Trophoblast cell (in vitro differentiated cells and primary cell): Measurements from ENCODE around the gene CHI3L1.

ENCODE experiments used
- DNase-seq, 2 donors: peaks; one replicate each; pipeline ENCODE4 v3.0.0-alpha.2; 2016
- H2AFZ ChIP-seq: 2 replicates; pipeline ENCODE4 v1.6.1; 2013; ENCODE audit warnings: low read length, moderate library complexity, mild to moderate bottlenecking; ENCODE audit not compliant: insufficient read depth, poor library complexity
- H2AK5ac ChIP-seq: 2 replicates; pipeline ENCODE4 v1.6.1; 2013; ENCODE audit warnings: mild to moderate bottlenecking, low read length
- H2BK120ac ChIP-seq: 2 replicates; pipeline ENCODE4 v1.6.1; 2013; ENCODE audit warnings: low read length, mild to moderate bottlenecking, moderate library complexity; ENCODE audit not compliant: insufficient read depth, poor library complexity
- H2BK12ac ChIP-seq: 2 replicates; pipeline ENCODE4 v1.6.1; 2013; ENCODE audit warnings: mild to moderate bottlenecking, low read length, moderate library complexity
- H2BK5ac ChIP-seq: 2 replicates; pipeline ENCODE4 v1.6.1; 2013; ENCODE audit warnings: low read length, low read depth, moderate library complexity, mild to moderate bottlenecking; ENCODE audit not compliant: poor library complexity
- H3K14ac ChIP-seq: 2 replicates; pipeline ENCODE4 v1.6.1; 2013; ENCODE audit warnings: mild to moderate bottlenecking, low read length
- H3K18ac ChIP-seq: 2 replicates; pipeline ENCODE4 v1.6.1; 2013; ENCODE audit warnings: mild to moderate bottlenecking, low read length
- H3K23ac ChIP-seq: 2 replicates; pipeline ENCODE4 v1.6.1; 2013; ENCODE audit warnings: low read length
- H3K27ac ChIP-seq: 2 replicates; pipeline ENCODE4 v1.5.1; 2013; ENCODE audit warnings: low read depth, mild to moderate bottlenecking, inconsistent platforms, low read length, moderate library complexity
- H3K27me3 ChIP-seq: 2 replicates; pipeline ENCODE4 v1.6.1; 2013; ENCODE audit warnings: inconsistent platforms, mild to moderate bottlenecking, low read length, moderate library complexity; ENCODE audit not compliant: insufficient read depth
- H3K36me3 ChIP-seq, 2 experiments: 1 replicate in 1 of 2; 2 replicates in 1 of 2; pipeline ENCODE4 v1.6.1; 2013; ENCODE audit warnings: low read length in 2 of 2, mild to moderate bottlenecking in 2 of 2, moderate library complexity in 1 of 2; ENCODE audit not compliant: insufficient read depth in 2 of 2, control insufficient read depth in 1 of 2
- H3K4ac ChIP-seq: 2 replicates; pipeline ENCODE4 v1.6.1; 2013; ENCODE audit warnings: low read depth, mild to moderate bottlenecking, low read length, moderate library complexity
- H3K4me1 ChIP-seq, 2 experiments: 1 replicate in 1 of 2; 2 replicates in 1 of 2; pipeline ENCODE4 v1.6.1; 2013; ENCODE audit warnings: low read length in 2 of 2, mild to moderate bottlenecking in 2 of 2, moderate library complexity in 1 of 2; ENCODE audit not compliant: insufficient read depth in 2 of 2, control insufficient read depth in 1 of 2
- H3K4me2 ChIP-seq: 2 replicates; pipeline ENCODE4 v1.6.1; 2013; ENCODE audit warnings: inconsistent platforms, mild to moderate bottlenecking, low read length, moderate library complexity
- H3K4me3 ChIP-seq: 2 replicates; pipeline ENCODE4 v1.5.1; 2013; ENCODE audit warnings: mild to moderate bottlenecking, low read depth, low read length, inconsistent platforms
- H3K79me1 ChIP-seq: one replicate; pipeline ENCODE4 v1.6.1; 2013; ENCODE audit warnings: low read length
- H3K79me2 ChIP-seq: 2 replicates; pipeline ENCODE4 v1.6.1; 2013; ENCODE audit warnings: low read length, mild to moderate bottlenecking; ENCODE audit not compliant: control insufficient read depth, insufficient read depth, poor library complexity
- H3K9ac ChIP-seq: 2 replicates; pipeline ENCODE4 v1.6.1; 2013; ENCODE audit warnings: mild to moderate bottlenecking, low read length
- H3K9me3 ChIP-seq: 2 replicates; pipeline ENCODE4 v1.6.1; 2013; ENCODE audit warnings: low read depth, mild to moderate bottlenecking, control low read depth, inconsistent platforms, low read length; ENCODE audit not compliant: insufficient read depth
- H4K12ac ChIP-seq: 2 replicates; pipeline ENCODE4 v1.6.1; 2013; ENCODE audit warnings: low read depth, mild to moderate bottlenecking, low read length, moderate library complexity
- H4K8ac ChIP-seq: 2 replicates; pipeline ENCODE4 v1.6.1; 2013; ENCODE audit warnings: low read depth, mild to moderate bottlenecking, low read length, moderate library complexity
- H4K91ac ChIP-seq: one replicate; pipeline ENCODE4 v1.6.1; 2013; ENCODE audit warnings: low read depth, mild to moderate bottlenecking, low read length, moderate library complexity
- WGBS: extraction: QIAGEN DNeasy Blood & Tissue Kit; methylation state at CpG from one replicate; pipeline ENCODE4 v1.1.7; 2013; ENCODE audit warnings: missing lambda C conversion rate; ENCODE audit not compliant: insufficient read length, insufficient coverage; ENCODE audit errors: extremely low coverage; 5-methylcytosine and 5-hydroxymethylcytosine counted together

The CHI3L1 gene

GRCh38 chr1:203148127-203148526 is 38.4 kb downstream of the CHI3L1 start:
- no peak overlapping the region for H2BK120ac ChIP-seq
- no peaks in the 10 kb centered on the region for H3K36me3 ChIP-seq
- no peak overlapping the region for H3K4ac ChIP-seq
- H3K4me1 ChIP-seq: peaks cover 23% of the 10 kb centered on the region in 2 experiments
- no peaks in the 10 kb centered on the region for H3K79me2 ChIP-seq
- no peak overlapping the region for H3K9ac ChIP-seq
- no peak overlapping the region for H3K18ac ChIP-seq
- no peak overlapping the region for H4K8ac ChIP-seq
- no peak overlapping the region for H2AK5ac ChIP-seq
- peaks cover 5% of the 10 kb centered on the region for H3K79me1 ChIP-seq
- H3K23ac ChIP-seq: no peak overlapping the region
- no peak overlapping the region for H2BK5ac ChIP-seq
- no peak overlapping the region for H3K4me3 ChIP-seq
- no CpG with 5 or more reads among the region's 5 CpGs for WGBS
- no peak overlapping the region for H4K12ac ChIP-seq
- peak in 1 of 2 donors; percentile 21 for DNase-seq
- H3K27ac ChIP-seq: no peak overlapping the region
- H2BK12ac ChIP-seq: no peak overlapping the region
- H3K14ac ChIP-seq: no peak overlapping the region
- H2AFZ ChIP-seq: no peak overlapping the region
- H3K27me3 ChIP-seq: no peaks in the 10 kb centered on the region
- no peak overlapping the region for H4K91ac ChIP-seq
- H3K9me3 ChIP-seq: no peaks in the 10 kb centered on the region
- no peak overlapping the region for H3K4me2 ChIP-seq

GRCh38 chr1:203147376-203147775 is 39.1 kb downstream of the CHI3L1 start:
- H3K4ac ChIP-seq: no peak overlapping the region
- H2BK12ac ChIP-seq: no peak overlapping the region
- no peak overlapping the region for H3K4me3 ChIP-seq
- no peak overlapping the region for H3K27ac ChIP-seq
- H3K18ac ChIP-seq: no peak overlapping the region
- no peak overlapping the region for H3K23ac ChIP-seq
- DNase-seq: no peak
- no peak overlapping the region for H2AFZ ChIP-seq
- H2AK5ac ChIP-seq: no peak overlapping the region
- peaks cover 2% of the 10 kb centered on the region for H3K9me3 ChIP-seq
- H3K14ac ChIP-seq: no peak overlapping the region
- no peak overlapping the region for H3K9ac ChIP-seq
- H3K4me2 ChIP-seq: no peak overlapping the region
- H3K27me3 ChIP-seq: no peaks in the 10 kb centered on the region
- H3K79me2 ChIP-seq: no peaks in the 10 kb centered on the region
- no peak overlapping the region for H4K91ac ChIP-seq
- no peak overlapping the region for H4K12ac ChIP-seq
- WGBS: no CpG with 5 or more reads among the region's 5 CpGs
- no peak overlapping the region for H2BK5ac ChIP-seq
- no peak overlapping the region for H2BK120ac ChIP-seq
- peaks cover 16% of the 10 kb centered on the region in 2 experiments for H3K4me1 ChIP-seq
- no peaks in the 10 kb centered on the region for H3K36me3 ChIP-seq
- H3K79me1 ChIP-seq: peaks cover 3% of the 10 kb centered on the region
- no peak overlapping the region for H4K8ac ChIP-seq

GRCh38 chr1:203146537-203146936 is 40.0 kb downstream of the CHI3L1 start:
- DNase-seq: no peak
- no peak overlapping the region for H2BK120ac ChIP-seq
- H2AK5ac ChIP-seq: no peak overlapping the region
- H3K14ac ChIP-seq: no peak overlapping the region
- no peak overlapping the region for H2BK5ac ChIP-seq
- no peak overlapping the region for H3K4me2 ChIP-seq
- H3K9me3 ChIP-seq: peaks cover 2% of the 10 kb centered on the region
- H3K4me1 ChIP-seq: peaks cover 9% of the 10 kb centered on the region in 2 experiments
- H3K27me3 ChIP-seq: no peaks in the 10 kb centered on the region
- no peak overlapping the region for H2BK12ac ChIP-seq
- no peak overlapping the region for H3K4ac ChIP-seq
- no peak overlapping the region for H3K23ac ChIP-seq
- no peak overlapping the region for H2AFZ ChIP-seq
- H3K79me1 ChIP-seq: no peaks in the 10 kb centered on the region
- H3K4me3 ChIP-seq: no peak overlapping the region
- H4K8ac ChIP-seq: no peak overlapping the region
- no peak overlapping the region for H3K27ac ChIP-seq
- H3K79me2 ChIP-seq: no peaks in the 10 kb centered on the region
- WGBS: no CpG with 5 or more reads among the region's 7 CpGs
- no peaks in the 10 kb centered on the region for H3K36me3 ChIP-seq
- H4K91ac ChIP-seq: no peak overlapping the region
- no peak overlapping the region for H4K12ac ChIP-seq
- no peak overlapping the region for H3K18ac ChIP-seq
- no peak overlapping the region for H3K9ac ChIP-seq

GRCh38 chr1:203146042-203146369 is 40.5 kb downstream of the CHI3L1 start:
- DNase-seq: no peak
- Histone ChIP-seq H4K8ac (no peak overlapping the region), H3K4ac (no peak overlapping the region), H2BK5ac (no peak overlapping the region), H3K79me2 (no peaks in the 10 kb centered on the region), H3K4me3 (no peak overlapping the region), H3K9me3 (peaks cover 2% of the 10 kb centered on the region), H3K9ac (no peak overlapping the region), H3K4me2 (no peak overlapping the region), H4K91ac (no peak overlapping the region), H2BK120ac (no peak overlapping the region), H3K14ac (no peak overlapping the region), H2AFZ (no peak overlapping the region), H3K4me1 (peaks cover 9 to 10% of the 10 kb centered on the region in 2 experiments), H3K27me3 (no peaks in the 10 kb centered on the region), H2AK5ac (no peak overlapping the region), H3K79me1 (no peaks in the 10 kb centered on the region), H3K18ac (no peak overlapping the region), H3K23ac (no peak overlapping the region), H2BK12ac (no peak overlapping the region), H3K27ac (no peak overlapping the region), H4K12ac (no peak overlapping the region), H3K36me3 (no peaks in the 10 kb centered on the region)
- no CpG with 5 or more reads among the region's 2 CpGs for WGBS
